ENCODE data around the gene DLG1. TPM values are rescaled to one million over a fixed set of nuclear protein-coding genes. Genes with fewer than 3 reads are reported as not detected.

Gene DLG1
- total RNA-seq, 4 donors from 2014 or later, result 134 to 211 (median 152) TPM

DNA sequence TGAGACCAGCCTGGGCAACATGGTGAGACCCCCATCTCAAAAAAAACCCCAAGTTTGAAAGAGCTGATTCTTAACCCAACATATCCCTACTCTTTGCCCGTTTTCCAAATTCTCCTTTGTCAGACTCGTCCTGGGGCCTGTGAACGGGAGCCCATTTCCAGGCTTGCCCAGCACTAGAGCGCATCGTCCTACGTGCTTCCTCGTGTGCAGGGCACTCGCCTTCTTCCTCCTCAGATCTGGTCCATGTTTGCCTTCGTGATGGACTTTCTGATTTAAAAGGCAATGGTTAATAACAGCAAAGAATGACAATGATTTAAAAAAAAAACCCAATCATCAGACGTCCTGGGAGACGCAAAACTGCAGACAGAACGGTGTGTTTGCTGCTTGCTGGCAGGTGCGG lies 278.9 kb downstream of the DLG1 start:
- no peak for DNase-seq
- in situ Hi-C loops (cut with MboI; ENCODE audit: low pct_ligation_motif_present in 1 of 4, low pct_unique_long_range_greater_than_20kb in 1 of 4, low sequenced_read_pairs in 3 of 4), result no loop called here

DNA sequence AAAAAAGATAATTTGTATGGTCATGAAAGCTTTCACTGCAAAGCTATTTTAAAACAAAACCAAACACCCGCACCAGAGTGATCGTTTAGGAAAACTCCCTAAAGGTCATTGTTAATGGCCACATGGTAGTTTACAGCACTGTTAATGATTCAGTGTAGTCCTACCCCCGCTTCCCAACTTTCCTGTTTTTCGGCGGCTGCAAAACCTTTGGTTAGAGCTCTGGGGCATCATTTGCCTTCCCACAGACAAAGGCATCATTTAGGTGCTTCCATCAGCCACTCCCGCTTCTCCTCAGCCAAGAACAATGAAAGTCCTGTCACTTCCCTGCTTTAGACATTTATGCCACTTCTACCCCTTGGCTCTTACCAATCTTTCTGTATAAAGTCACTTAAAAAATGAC lies 279.4 kb downstream of the DLG1 start:
- no peak for DNase-seq
- no peak for TF ChIP-seq EP300 (IDR thresholded peaks at IDR 0.05; ENCODE audit: low read depth)
- no peak for TF ChIP-seq POLR2A (IDR thresholded peaks at IDR 0.05)
- TF ChIP-seq POLR2AphosphoS5 (IDR thresholded peaks at IDR 0.05), result no peak
- TF ChIP-seq, protein P1, sequence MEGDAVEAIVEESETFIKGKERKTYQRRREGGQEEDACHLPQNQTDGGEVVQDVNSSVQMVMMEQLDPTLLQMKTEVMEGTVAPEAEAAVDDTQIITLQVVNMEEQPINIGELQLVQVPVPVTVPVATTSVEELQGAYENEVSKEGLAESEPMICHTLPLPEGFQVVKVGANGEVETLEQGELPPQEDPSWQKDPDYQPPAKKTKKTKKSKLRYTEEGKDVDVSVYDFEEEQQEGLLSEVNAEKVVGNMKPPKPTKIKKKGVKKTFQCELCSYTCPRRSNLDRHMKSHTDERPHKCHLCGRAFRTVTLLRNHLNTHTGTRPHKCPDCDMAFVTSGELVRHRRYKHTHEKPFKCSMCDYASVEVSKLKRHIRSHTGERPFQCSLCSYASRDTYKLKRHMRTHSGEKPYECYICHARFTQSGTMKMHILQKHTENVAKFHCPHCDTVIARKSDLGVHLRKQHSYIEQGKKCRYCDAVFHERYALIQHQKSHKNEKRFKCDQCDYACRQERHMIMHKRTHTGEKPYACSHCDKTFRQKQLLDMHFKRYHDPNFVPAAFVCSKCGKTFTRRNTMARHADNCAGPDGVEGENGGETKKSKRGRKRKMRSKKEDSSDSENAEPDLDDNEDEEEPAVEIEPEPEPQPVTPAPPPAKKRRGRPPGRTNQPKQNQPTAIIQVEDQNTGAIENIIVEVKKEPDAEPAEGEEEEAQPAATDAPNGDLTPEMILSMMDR (IDR thresholded peaks at IDR 0.05), result no peak
- H3K27ac ChIP-seq, result no peak overlapping the region
- in situ Hi-C loops (cut with MboI; ENCODE audit: low pct_ligation_motif_present in 1 of 4, low pct_unique_long_range_greater_than_20kb in 1 of 4, low sequenced_read_pairs in 3 of 4) (no loop called here), intact Hi-C loops (cut with DNase I; ENCODE audit: low total_unique reads) (no loop called here)
- H3K36me3 ChIP-seq, result no peaks in the 10 kb centered on the region
- WGBS, 2 donors (ENCODE audit: low coverage in 1 of 2), result 35 to 52% methylated on average over 5 to 6 of the region's 6 CpGs
- no peaks in the 10 kb centered on the region for H3K27me3 ChIP-seq
- peaks cover 0 to 3% (median 0%) of the 10 kb centered on the region in 4 donors for H3K4me1 ChIP-seq
- no peak overlapping the region for H3K4me3 ChIP-seq
- H3K9me3 ChIP-seq, result no peaks in the 10 kb centered on the region

More for the DNA sequence above, 278.9 kb downstream of the DLG1 start:
- WGBS, 2 donors (ENCODE audit: low coverage in 1 of 2), result 82 to 85% methylated on average over 9 to 13 of the region's 13 CpGs
- Histone ChIP-seq H3K27ac (no peak overlapping the region), H3K4me3 (no peak overlapping the region), H3K27me3 (no peaks in the 10 kb centered on the region), H3K36me3 (no peaks in the 10 kb centered on the region), H3K4me1 (peaks cover 0 to 3% (median 0%) of the 10 kb centered on the region in 4 donors), H3K9me3 (no peaks in the 10 kb centered on the region)
- intact Hi-C loops (cut with DNase I; ENCODE audit: low total_unique reads), result no loop called here
- TF ChIP-seq EP300 (IDR thresholded peaks at IDR 0.05; ENCODE audit: low read depth), result no peak
- no peak for TF ChIP-seq POLR2AphosphoS5 (IDR thresholded peaks at IDR 0.05)
- no peak for TF ChIP-seq POLR2A (IDR thresholded peaks at IDR 0.05)
- TF ChIP-seq, protein P1 (IDR thresholded peaks at IDR 0.05), result no peak

DNA sequence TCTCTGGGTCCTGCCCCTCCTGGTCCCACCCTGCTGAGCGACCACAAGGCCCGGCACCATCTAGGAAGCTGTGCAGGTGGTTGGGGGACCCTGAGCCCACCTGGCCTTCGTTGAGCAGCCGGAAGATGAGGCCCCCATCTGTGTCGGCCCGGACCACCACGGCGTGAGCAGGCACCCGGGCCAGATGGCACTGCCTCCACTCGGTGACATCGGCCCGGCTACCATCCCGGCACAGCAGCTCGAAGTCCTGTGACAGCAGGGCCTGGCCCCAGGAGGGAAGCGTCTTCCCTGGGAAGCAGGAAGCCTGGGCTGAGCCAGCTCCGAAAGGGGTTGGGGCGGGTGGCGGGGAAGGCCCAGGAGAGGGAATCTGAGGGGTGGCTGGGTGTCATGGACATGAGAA lies 281.4 kb downstream of the DLG1 start:
- in situ Hi-C loops (cut with MboI; ENCODE audit: low pct_ligation_motif_present in 1 of 4, low pct_unique_long_range_greater_than_20kb in 1 of 4, low sequenced_read_pairs in 3 of 4), result no loop called here
- no peaks in the 10 kb centered on the region for H3K27me3 ChIP-seq
- no peak overlapping the region for H3K4me3 ChIP-seq
- whole genome bisulfite sequencing, 2 donors (ENCODE audit: low coverage in 1 of 2), result 87 to 100% methylated on average over 1 to 12 of the region's 18 CpGs
- no peaks in the 10 kb centered on the region for H3K36me3 ChIP-seq
- TF ChIP-seq, protein P1 (IDR thresholded peaks at IDR 0.05), result no peak
- TF ChIP-seq POLR2AphosphoS5 (IDR thresholded peaks at IDR 0.05), result no peak
- TF ChIP-seq EP300 (IDR thresholded peaks at IDR 0.05; ENCODE audit: low read depth), result no peak
- TF ChIP-seq POLR2A (IDR thresholded peaks at IDR 0.05), result no peak
- no peak overlapping the region for H3K27ac ChIP-seq
- no peak for DNase-seq
- no peaks in the 10 kb centered on the region for H3K4me1 ChIP-seq
- intact Hi-C loops (cut with DNase I; ENCODE audit: low total_unique reads), result no loop called here
- H3K9me3 ChIP-seq, result no peaks in the 10 kb centered on the region

DNA sequence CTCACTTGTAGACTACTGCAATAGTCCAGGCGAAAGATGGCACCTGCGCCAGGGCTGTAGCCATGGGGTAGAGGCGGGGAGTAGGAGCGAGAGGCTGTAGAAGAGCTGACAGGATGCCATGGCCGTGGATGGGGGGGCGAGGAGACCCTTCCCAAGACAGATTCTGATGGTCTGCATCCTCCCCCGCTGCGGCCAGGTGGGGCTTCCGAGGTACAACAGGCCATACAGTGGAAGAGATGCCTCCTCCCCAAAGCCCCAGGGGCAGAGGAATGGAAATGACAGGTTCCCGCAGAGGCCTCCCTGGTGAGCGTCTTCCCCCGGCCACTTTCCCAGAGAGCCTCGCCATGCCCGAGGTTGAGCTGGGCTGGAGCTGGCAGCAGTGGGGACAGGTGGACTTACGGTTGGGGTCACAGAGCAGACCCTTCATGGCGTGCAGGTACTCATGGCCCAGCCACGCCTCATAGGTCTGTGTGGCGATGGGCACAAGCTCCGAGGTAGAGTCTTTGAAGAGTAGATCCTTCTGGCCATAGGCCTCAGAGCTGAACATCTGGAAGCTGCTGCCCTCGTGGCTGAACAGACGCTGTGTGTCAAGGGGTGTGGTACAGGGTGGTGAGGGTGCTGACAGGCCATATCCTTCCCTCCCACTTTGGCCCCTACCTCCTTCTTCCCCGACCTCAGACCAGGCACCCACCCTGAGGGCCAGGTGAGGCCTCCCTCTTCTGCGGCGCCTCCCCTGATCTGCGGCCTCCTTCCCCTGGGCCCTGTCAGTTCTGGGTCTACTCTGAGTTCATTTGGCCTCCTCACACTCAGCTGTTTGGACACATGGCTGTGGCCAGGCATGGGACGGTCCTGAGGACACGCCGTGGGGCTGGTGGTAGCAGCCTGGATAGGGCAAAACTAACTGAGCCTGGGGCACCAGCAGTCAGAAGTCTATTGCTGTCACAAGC lies 282.3 kb downstream of the DLG1 start:
- Histone ChIP-seq H3K4me1 (no peaks in the 10 kb centered on the region), H3K27me3 (no peaks in the 10 kb centered on the region), H3K36me3 (no peaks in the 10 kb centered on the region), H3K4me3 (no peak overlapping the region), H3K27ac (no peak overlapping the region), H3K9me3 (no peaks in the 10 kb centered on the region)
- in situ Hi-C loops (cut with MboI; ENCODE audit: low pct_ligation_motif_present in 1 of 4, low pct_unique_long_range_greater_than_20kb in 1 of 4, low sequenced_read_pairs in 3 of 4) (no loop called here), intact Hi-C loops (cut with DNase I; ENCODE audit: low total_unique reads) (no loop called here)
- TF ChIP-seq POLR2A (IDR thresholded peaks at IDR 0.05), result no peak
- no peak for TF ChIP-seq EP300 (IDR thresholded peaks at IDR 0.05; ENCODE audit: low read depth)
- TF ChIP-seq, protein P1 (IDR thresholded peaks at IDR 0.05), result no peak
- no peak for TF ChIP-seq POLR2AphosphoS5 (IDR thresholded peaks at IDR 0.05)
- DNase-seq, result no peak
- WGBS, 2 donors (ENCODE audit: low coverage in 1 of 2), result 90% methylated on average over 4 to 27 of the region's 28 CpGs

Measured in transverse colon (tissue), 4 donors.